HG03025 (cell line): ENCODE data around the gene RBM44.

Experiments used
- ATAC-seq: cut with Tn5 transposase; IDR thresholded peaks from one replicate; pipeline ENCODE4 v1.9.1; 2021; ENCODE audit warnings: mild to moderate bottlenecking, moderate library complexity; ENCODE audit not compliant: unreplicated experiment, low FRiP score

RBM44 gene

GRCh38 chr2:237885111-237885930, 86.7 kb downstream of the RBM44 start:
- no peak for ATAC-seq

GRCh38 chr2:237885931-237886684, 87.5 kb downstream of the RBM44 start:
- no peak for ATAC-seq

DNA sequence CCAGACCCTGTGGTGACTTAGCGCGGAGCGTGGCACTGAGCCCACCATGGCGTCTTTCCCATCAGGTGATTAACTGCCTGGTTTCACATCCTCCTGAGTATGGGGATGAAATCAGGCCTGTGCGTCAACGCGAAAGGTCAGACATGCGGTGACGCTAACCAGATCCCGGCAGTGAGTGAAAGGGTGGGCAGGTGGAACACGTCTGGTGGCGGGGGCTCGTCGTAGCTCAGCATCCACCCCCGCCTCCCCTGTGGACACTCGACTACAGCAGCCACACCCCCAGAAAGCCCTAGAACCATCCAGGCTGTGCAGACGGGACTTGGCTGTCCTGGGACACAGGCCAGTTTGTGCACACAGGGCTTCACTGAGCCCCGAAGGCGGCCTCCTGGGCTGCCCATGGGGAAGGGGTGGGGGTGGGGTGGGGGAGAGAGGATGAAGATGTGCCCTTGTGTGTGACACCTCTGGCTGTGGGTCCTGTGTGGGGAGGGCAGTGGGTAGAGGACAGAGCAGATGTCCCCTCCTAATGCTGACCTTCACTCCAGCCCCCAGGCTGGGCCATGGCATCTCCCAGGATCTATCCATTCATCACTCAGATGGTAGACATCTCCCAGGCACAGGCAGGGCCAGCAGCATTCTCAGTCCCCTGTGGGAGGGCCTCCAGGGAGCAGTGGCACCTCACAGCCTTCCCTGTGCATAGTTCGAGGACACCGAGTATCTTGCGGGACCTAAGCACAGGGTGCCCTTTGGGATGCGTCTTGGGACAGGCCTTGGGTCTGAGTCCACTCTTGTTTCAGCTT, 88.3 kb downstream of the RBM44 start:
- ATAC-seq, result no peak

- no peak for ATAC-seq
Observed at GRCh38 chr2:237888389-237888788, 89.8 kb downstream of the RBM44 start.

- ATAC-seq, result no peak
Observed at GRCh38 chr2:237889016-237889415, 90.4 kb downstream of the RBM44 start.

DNA sequence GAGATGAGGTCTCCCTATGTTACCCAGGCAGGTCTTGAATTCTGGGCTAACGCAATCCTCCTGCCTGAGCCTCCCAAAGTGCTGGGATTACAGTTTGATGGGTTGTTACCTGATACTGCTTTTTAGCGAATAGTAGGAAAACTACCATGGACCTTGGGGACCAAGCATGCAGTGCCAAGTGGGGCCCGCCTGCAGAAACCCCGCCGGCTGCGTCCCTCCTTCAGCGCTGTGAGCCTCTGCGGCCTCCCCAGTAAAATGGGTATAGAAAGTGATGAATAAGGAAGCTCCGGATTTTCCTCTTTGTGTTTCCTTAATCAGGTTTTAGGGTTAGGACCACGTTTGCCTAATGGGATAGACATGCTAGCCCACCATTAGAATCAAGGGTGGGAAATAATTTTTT, 91.2 kb downstream of the RBM44 start:
- no peak for ATAC-seq
